Inferior parietal cortex (tissue), 1 donor: ENCODE data around the gene FAM83E.

Experiments used
- DNase-seq: peaks from one replicate; pipeline ENCODE4 v3.0.0-alpha.2; 2016; ENCODE audit errors: extremely low spot score

Gene FAM83E

DNA sequence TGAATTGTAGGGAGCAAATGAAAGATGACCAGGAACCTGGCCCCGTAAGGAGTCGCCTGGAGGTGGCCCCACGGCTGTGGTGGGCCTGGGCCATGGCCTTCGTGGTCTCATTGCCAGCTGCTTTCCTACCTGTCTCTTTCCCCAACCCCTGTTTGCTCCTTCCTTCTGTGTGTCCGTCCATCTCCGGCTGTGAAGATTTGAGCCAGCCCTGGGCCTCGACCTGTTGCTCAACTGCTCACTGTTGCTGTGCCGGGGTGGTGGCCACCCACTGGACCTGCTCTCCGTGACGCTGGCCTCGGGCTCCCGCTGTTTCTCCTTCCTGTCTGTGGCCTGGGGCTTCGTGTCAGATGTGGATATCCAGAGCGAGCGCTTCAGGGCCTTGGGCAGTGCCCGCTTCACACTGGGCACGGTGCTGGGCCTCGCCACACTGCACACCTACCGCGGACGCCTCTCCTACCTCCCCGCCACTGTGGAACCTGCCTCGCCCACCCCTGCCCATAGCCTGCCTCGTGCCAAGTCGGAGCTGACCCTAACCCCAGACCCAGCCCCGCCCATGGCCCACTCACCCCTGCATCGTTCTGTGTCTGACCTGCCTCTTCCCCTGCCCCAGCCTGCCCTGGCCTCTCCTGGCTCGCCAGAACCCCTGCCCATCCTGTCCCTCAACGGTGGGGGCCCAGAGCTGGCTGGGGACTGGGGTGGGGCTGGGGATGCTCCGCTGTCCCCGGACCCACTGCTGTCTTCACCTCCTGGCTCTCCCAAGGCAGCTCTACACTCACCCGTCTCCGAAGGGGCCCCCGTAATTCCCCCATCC lies 13.8 kb upstream of the FAM83E start:
- no peak for DNase-seq

DNA sequence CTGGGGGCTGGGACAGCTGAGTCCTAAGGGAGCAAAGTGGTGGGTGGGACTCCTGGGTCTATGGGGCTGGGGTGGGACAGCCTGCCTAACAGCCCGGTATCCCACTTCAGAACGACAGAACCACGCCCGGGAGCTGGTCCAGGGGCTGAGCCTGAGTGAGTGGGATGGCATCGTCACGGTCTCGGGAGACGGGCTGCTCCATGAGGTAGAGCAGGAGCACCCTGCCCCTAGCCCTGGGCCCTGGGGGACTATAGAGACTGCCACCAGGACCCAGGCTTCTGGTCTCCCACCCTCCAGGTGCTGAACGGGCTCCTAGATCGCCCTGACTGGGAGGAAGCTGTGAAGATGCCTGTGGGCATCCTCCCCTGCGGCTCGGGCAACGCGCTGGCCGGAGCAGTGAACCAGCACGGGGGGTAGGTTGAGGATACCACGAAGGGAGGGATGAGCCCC lies 13.0 kb upstream of the FAM83E start:
- DNase-seq = no peak

- no peak for DNase-seq
These were observed 12.5 kb upstream of the FAM83E start for GRCh38 chr19:48627201-48627864.

DNA sequence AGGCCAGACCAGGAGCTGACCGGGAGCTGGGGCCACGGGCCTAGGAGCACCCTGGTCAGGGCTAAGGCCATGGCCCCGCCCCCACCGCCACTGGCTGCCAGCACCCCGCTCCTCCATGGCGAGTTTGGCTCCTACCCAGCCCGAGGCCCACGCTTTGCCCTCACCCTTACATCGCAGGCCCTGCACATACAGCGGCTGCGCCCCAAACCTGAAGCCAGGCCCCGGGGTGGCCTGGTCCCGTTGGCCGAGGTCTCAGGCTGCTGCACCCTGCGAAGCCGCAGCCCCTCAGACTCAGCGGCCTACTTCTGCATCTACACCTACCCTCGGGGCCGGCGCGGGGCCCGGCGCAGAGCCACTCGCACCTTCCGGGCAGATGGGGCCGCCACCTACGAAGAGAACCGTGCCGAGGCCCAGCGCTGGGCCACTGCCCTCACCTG lies 11.0 kb upstream of the FAM83E start:
- no peak for DNase-seq

DNA sequence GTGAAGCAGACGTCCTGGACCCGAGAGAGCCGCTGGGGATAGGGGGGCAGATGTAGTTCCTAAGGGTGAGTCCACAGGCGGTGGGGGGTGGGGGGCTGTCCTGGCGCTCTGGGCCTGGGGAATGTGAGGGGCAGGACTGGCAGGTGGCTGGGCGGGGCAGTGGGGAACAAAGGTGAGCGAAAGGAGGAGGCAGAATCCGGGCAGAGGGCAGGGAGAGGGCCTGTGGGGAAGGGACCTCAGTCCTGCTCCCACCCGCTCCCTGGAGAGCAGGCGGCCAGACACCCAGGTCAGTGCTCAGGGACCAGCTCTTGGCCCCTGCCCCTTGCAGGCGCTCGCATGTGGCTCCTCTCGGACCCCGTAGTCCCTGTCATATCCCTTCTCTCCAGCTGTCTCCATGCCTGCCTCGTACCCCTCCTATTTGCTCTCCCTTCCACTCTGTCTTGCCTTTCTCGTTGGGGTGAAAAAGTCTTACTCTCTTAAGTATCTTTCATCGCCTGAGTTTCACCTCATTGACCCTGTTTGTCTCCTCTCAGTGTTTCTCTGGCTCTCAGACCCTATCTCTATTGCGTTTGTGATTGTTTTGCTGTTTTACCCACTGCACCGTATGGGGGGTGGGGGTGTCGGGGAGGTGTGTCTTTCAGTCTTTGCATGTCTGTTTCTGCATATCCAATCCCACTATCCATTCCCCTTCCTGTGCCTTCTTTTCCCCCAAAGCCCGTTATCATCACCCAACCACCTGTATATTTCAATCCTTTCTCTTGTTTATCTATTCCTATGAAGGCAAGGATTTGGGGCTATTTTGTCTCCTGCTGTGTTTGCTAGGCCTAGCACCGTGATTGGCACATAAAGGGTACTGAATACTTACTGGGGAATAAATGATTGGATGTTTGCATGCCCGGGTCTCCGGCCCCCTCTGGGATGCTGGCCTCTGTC lies 10.2 kb upstream of the FAM83E start:
- DNase-seq = no peak

- DNase-seq = peak; percentile 96
These were observed 9.3 kb upstream of the FAM83E start for GRCh38 chr19:48624067-48624594.

DNA sequence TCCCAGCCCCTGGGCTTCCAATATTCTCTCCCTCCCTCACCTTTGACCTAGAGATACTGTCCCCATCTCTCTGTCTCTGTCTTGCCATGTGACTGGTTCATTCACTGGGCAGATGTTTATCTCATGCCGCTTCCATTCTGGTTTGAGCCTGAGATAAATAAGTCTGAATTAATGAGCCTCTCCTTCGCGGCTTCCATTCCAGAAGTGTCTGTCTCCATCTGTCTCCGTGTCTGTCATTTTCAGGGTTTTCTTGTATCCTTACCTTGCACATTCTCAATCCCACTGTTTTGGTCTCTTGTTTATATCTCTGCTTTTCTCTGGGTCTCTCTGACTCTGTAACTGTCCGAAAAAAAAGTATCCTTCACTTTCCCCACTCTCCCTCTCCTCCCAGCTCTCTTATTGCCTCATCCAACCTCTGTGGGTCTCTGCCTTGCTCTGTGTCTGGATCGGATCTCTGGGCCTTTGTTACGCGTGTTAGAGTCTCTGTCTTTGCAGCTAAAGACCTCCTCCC lies 8.7 kb upstream of the FAM83E start:
- no peak for DNase-seq

- DNase-seq = no peak
These were observed 5.1 kb upstream of the FAM83E start for GRCh38 chr19:48619692-48620585.

DNA sequence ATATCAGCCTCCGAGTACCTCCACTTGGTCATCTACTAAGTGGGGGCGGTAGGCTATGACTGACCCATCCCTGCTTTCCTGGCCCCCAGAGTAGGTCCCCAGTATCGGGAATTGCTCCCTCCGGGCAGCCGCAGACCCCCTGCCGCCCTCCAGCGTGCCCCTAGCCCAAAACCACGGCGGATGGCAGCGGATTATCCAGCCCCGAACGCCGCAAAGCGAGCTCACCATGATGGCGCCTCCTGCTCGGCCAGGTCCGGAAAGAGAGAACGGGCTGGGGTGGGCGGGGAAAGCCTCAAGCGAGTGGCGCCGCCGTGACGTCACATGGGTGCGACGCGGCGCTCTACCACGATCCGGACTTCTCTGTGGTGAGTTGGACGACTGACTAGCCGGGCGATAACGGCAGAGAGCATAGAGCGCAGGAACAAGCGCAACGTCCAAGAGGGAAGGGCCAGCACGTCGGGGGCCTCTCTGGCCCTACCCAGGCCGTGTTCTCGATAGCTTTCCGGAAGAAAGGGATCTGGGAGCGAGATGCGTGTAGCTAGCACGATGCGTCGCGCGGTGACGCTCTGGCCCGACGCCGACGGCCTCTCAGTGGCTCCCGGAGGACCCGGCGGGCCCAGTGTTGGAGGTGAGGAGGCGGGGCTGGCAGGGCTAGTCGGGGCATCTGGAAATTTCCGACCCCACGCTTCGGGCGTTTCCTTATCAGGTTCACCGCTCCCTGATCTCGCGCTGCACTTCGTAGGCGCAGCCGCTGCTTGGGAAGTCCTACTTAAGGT lies 4.2 kb upstream of the FAM83E start, which contains the start of the genes RPL18 and SPHK2:
RPL18 (minus strand) TSS at position 263 of the 776 bp plus-strand sequence; CDS start at position 228, 35 bp downstream.
SPHK2 (plus strand) TSS at position 591 of the 776 bp plus-strand sequence. CDS start 1,009 bp downstream, outside the sequence.
- DNase-seq = peak; percentile 98

DNA sequence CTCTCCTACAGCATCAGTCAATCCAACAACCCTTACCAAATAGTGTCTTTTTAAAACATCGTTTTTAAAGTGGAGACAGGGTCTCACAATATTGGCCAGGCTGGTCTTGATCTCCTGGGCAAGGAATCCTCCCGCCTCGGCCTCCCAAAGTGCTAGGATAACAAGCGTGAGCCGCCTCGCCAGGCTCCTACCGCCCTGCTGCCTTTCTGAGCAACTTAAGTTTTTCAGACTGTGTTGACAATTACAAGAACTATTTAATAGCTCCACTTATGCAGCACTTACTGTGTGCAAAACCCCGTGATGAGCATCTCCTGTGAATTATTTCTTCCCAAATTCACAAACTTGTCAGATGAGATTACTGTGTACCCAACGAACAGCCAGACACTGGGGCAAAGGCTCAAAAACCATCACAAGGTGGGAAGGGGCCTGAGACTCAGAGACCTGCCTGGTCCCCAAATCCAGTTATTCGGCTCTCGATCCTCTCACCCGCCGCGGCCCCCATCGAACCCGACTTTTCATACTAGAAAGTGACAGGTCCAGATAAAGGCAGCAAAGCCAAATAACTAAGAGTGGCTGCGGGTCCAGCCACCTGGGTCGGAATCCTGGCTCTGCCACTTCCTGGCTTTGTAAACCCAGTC lies 3.5 kb upstream of the FAM83E start:
- no peak for DNase-seq

DNA sequence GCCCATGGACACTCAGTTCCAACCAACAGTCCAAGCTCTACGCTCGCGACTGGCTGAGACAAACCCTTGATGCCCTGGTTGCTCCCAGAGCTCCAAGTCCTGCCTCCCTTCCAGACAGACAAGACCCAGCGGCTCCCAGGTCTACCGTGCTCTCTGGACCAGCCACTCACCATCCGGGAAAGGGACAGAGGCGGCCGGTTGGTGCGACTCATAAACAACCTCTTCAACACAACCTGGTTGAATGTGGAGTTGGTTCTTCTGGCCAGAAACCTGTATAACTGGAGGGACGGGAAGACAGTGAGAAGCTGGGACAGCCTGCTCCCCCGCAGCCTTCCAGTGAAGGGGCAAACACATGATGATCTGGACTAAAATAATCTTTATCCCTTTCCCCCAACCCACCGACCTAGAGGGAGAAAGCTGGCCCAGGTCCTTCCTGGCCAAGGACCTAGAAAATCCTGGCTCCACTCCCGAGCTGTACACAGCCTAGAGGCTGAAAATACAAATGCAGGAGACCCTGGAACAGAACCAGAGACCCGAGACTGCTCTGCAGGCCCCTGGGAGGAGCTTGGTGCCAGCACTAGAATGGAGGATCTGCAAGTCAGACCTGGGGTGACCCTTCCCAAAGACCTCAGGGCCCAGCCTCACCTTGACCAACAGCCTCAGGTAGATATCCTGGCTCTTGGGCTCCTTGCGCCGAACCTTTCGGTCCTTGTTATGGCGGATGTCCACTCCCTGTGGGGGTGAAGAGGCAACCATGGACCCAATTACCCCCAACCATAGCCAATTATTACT lies 2.5 kb upstream of the FAM83E start:
- no peak for DNase-seq

GRCh38 chr19:48616491-48617056 lies 1.7 kb upstream of the FAM83E start:
- DNase-seq = no peak

- no peak for DNase-seq
These were observed 1.2 kb upstream of the FAM83E start for GRCh38 chr19:48616041-48616436.

- no peak for DNase-seq
These were observed 560 bp upstream of the FAM83E start for GRCh38 chr19:48615231-48616040.

- DNase-seq = no peak
These were observed 932 bp downstream of the FAM83E start for GRCh38 chr19:48613852-48614435.

- no peak for DNase-seq
These were observed 1.6 kb downstream of the FAM83E start for GRCh38 chr19:48613024-48613851.
